GM12874 (cell line): ENCODE results near the gene ADCY9.
A peak's percentile ranks its signal among the peaks of the same experiment; 100 is the strongest.

ENCODE experiments used
- TF ChIP-seq, protein P1 (sequence below): IDR thresholded peaks from 2 replicates; pipeline ENCODE4 v1.5.1; 2011; ENCODE audit warnings: low read depth, mild to moderate bottlenecking, control low read depth, low read length, moderate library complexity; ENCODE audit not compliant: insufficient read depth

The ADCY9 gene

DNA sequence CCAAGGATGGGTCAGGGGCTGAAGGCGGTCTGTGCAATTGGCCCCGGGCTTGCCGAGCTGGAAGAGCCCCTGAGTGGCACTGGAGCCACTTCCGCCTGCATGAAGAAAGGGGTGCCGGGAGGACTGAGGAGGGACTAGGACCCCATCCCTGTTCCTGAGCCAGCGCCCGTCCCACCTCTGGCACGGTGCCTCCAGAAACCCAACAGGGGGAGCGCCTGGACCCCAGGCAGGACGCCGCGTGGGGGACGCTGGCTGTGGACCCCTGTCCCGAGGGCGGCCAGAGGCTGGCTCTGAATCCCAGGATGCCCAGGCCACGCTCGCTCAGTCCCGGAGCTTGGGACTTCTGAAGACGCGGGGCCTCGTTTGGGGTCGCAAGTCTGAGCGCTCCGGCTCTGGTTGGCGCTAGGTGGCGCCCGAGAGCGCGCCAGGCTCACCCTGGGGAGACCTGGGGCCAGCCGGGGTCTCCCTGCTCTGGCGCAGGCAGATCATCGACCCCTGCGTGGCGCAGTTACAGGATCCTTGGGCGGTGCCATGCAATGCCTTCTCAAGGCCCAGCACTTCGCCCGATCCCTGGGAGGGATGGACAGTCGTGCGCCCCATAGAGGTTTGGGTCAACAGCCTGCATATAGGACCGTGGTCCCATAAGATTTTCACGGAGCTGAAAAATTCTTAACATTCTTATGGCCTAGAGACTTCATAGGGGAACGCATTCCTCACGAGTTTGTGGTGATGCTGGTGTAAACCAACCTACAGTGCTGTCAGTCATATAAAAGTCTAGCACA, 177.2 kb downstream of the ADCY9 start:
- TF ChIP-seq, protein P1, sequence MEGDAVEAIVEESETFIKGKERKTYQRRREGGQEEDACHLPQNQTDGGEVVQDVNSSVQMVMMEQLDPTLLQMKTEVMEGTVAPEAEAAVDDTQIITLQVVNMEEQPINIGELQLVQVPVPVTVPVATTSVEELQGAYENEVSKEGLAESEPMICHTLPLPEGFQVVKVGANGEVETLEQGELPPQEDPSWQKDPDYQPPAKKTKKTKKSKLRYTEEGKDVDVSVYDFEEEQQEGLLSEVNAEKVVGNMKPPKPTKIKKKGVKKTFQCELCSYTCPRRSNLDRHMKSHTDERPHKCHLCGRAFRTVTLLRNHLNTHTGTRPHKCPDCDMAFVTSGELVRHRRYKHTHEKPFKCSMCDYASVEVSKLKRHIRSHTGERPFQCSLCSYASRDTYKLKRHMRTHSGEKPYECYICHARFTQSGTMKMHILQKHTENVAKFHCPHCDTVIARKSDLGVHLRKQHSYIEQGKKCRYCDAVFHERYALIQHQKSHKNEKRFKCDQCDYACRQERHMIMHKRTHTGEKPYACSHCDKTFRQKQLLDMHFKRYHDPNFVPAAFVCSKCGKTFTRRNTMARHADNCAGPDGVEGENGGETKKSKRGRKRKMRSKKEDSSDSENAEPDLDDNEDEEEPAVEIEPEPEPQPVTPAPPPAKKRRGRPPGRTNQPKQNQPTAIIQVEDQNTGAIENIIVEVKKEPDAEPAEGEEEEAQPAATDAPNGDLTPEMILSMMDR: peak; percentile 96

GRCh38 chr16:3938471-3938842, 177.8 kb downstream of the ADCY9 start:
- TF ChIP-seq, protein P1: no peak

GRCh38 chr16:3937066-3937875, 179.0 kb downstream of the ADCY9 start:
- TF ChIP-seq, protein P1: no peak

- TF ChIP-seq, protein P1: no peak
Measured at GRCh38 chr16:3935921-3936320, 180.3 kb downstream of the ADCY9 start.

GRCh38 chr16:3934491-3935181, 181.6 kb downstream of the ADCY9 start:
- TF ChIP-seq, protein P1: no peak

DNA sequence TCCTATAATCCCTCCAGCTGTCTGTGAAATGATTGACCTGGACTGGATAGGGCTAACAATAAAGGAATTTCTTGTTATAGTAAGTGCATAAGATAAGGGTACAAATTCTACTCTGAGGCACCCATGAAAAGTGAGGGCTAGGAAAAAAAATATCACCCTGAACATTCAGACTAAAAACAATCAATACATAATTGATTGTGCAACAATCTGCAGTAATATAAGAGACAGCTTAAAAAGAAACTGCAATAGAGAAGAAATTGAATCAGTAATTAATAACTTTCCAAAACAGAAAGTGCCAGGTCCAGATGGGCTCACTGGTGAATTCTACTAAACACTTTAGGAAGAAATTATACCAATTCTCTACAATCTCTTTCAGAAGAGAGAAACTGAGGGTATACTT, 191.5 kb downstream of the ADCY9 start:
- TF ChIP-seq, protein P1: no peak

GRCh38 chr16:3922241-3922640, 194.0 kb downstream of the ADCY9 start:
- TF ChIP-seq, protein P1: no peak
